Activated CD4-positive, CD25-positive, alpha-beta regulatory T cell treated with anti-CD3 and anti-CD28 coated beads, Interleukin-2, amount 50 U/mL, for 16 hours (primary cell): ENCODE measurements around the gene TNNI3K.

ENCODE experiments used
- DNase-seq: peaks from one replicate; pipeline ENCODE4 v3.0.0-alpha.2; 2020; ENCODE audit warnings: low read depth, low spot score

The TNNI3K gene

DNA sequence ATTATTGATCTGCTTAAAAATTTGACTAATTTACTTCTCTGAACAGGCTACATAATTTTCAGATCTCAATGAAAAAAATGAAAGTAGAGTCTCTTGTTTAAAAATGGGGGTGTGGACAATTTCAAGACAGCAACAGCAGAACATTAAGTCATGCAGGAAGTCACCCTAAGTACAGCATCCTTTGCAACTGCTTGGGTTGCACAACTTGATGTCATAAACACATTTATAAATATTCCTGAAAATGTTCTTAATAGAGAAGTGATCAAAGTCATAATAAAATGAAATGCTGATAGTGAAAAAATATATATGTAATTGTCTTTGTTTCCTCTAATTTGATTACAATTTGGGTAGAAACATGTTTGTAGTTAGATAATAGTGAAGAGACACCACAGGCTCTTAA, 79.3 kb downstream of the TNNI3K start:
- DNase-seq = no peak

DNA sequence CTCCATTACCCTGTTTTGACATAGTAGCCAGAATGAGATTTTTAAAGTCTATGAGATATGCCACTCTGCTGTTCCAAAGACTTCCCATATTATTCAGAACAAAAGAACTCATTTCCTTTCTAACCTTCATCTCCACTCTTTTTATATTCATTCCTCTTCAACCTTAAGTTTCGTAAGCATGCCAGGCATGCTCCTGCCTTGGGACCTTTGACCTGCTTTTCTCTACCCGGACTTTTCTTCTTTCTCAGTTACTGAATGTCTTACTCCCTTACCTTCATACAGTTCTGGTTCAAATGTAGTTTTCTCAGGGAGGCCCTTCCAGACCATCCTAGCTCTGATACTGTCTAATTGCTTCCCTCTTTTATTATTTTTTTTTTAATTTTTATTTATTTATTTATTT, 81.1 kb downstream of the TNNI3K start:
- no peak for DNase-seq

DNA sequence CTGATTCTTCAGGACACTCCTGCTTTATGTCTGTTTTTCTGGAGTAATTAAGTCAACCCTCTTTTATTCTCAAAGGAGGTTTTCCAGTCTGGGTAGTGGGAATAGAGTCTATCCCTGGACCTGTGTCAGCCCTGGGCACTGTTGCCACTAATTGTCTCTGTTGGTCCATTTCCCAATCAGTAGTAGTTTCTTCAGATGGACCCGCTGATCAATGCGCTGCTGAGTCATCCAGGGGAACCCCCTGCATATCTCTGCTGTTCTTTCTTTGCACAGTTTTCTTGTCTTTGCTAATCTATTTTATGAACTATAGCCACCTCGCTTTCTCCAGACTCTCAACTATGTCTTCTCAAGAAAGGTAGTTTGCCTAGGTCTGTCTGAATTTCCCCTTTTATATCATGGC, 82.5 kb downstream of the TNNI3K start:
- no peak for DNase-seq

DNA sequence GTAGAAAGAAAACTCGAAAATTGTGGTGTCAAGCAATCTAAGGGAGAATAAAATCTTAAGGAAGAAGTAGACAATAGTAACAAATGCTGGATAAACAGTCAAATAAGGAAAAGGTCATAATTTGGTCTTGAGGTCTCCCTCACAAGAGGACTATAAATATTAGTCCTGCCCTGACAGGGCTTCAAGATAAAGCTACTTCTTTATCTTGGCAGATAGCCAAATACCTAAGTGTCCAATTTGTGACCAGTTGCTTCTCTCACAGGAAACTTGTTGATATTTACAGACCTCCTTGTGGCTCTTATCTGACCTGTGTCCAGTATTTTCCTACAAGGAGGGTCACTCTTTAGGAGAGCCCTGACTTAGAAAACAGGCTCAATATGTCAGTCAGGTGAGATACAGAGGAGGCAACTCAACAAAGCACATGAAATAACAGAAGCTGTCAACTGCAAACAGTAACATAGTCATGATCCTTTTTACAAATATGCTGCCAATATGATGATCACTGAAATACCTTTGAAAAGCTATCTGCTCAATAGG, 88.8 kb downstream of the TNNI3K start:
- no peak for DNase-seq

DNA sequence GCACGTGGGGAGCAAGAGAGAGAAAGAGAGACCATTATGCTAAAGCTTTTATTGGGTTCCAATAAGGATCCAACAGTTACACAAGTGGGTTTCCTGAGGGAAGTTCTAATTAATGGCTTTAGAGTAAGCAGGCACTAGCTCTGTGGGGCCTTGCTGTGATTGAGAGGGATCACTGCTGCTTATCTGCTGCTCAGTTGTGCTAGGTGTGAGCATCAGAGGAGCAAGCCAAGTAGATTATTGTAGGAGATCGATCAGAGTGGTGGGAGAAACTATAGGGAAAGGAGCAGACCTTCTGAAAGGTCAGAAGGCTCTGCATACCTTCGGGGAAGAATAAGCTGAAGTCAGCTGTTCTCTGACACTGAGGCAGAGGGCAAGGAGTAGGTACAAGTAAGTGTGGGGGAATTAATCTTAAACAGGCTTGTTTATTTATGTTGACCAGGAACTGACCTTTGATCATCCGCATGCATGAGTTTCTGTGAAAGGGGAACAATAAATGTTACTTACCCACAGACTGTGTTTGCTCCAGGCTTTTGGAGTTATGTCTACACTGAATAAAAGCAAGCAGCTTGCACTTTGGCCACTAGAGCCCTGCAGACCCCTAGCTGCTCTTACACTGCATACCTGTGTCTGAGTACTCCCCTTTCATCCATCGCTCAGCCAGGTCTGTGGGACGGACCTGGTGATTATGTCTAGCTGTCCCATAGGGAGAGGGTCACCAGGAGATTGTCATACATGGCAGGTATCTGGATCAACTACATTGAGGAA, 89.7 kb downstream of the TNNI3K start:
- DNase-seq = no peak

DNA sequence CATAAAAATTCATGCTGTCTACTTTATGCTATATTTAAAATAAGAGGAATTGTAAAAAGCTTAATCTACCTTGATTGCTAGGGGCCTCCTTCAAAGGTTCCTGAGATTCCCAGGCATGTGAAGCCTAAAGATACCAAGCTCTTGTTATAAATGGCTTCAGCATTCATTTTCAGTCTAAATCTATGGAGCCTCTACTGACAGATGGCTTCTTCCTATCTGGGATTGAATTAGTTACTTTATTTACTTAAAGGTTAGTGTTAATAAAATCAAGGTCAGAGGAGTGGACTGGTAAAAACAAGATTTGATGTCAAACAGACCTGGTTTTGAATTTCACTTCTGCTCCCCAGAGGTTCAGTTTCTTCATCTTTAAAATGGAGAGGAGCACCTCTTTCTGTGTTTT, 93.7 kb downstream of the TNNI3K start:
- no peak for DNase-seq

DNA sequence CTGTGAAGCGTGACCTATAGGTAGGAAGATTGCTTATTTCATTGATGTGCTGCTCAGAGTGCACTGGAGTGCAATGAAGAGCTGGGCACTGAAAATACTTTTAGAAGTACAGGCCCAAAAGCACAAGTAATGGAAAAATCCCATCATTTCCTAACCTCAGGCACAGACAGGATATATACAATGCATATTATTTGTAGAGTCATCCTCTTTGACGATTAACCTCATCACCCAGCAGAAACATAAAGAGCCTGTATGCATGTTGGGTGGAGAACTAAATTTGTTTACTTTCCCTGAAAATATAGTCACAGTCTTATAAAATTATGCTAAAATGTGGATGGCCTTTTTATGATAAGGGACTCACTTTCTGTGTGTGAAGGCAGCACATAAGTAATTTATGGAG, 98.1 kb downstream of the TNNI3K start:
- DNase-seq = no peak

DNA sequence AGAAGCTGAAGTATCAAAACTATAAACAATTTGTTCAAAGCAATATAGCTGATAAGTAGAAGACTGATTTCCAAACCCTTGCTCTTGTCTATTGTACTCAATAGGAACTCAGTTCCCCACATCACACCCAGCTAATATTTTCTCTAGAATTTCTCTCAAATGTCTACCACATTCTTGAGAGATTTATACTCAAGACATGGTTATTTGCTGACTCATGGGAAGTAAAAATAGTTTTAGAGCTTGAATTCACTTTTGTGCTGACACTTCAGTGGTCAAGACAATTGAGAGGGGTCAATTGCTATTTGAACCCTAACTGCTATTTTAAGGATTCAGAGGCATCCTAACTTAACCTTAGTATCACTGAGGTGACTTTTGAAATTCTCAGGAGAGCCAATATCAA, 99.0 kb downstream of the TNNI3K start:
- DNase-seq = no peak

DNA sequence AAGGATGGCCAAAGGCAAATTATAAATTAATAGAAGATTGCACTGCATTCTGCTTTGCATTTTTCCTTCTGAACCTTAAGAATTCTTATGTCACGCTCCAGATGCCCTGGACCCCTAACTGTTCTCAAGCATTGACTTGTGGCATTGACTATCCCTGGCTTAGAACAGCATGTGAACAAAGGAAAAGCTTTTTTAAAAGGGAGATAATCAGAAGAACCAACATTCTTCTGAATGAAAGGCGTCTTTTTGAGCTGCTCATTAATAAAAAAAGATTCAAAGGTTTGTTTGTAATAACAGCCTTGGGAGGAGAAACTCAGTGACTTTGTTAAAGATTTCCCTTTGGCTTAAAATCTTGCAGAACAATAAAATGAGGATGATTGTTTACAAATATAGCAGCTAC, 105.5 kb downstream of the TNNI3K start:
- DNase-seq = no peak

DNA sequence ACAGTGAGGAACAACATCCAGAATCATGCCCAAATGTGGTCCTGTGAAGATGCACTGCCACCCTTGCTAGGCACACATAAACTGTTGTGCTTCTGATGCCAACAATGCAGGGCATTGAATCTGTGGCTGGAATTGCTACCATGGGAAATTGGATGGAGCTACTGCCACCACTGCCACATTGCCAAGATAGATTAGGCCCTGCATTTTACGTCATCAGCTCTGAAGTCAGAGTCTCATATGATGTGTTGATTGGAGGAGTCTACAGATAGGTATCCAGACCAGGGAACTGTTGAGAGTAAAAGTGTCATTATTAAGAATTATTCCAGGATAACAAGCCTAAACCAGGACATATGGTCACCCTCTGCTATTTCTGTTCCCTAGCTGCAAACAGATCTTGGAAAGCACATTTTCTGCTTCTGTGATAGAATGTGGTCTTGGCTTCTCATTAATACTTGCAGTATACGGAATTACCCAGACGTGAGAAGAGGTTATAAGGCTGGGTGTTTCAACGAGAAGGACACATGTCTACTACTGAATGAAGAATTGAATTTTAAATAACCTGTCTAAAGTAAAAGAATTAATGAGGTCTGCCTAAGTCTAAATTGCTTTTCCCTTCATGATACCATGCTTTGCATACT, 106.6 kb downstream of the TNNI3K start:
- no peak for DNase-seq

DNA sequence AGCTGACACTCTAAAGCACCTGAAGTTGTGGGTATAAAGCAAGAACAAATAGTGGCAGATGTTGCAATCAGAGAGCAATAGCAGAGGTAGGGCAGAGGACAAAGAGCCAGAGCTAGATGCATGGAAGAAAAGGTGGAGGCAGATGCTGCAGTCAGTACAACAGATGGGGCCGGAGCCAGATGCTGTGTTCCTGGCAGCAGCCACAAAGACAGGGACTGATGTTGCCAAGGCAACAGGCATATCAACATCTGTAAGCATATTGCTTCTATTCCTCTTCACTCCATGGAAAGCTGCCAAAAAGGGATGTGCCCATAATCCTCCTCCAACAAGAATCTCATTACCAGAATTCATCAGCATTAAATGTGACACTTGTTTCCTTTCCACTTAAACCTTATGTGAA, 108.0 kb downstream of the TNNI3K start:
- DNase-seq = no peak

DNA sequence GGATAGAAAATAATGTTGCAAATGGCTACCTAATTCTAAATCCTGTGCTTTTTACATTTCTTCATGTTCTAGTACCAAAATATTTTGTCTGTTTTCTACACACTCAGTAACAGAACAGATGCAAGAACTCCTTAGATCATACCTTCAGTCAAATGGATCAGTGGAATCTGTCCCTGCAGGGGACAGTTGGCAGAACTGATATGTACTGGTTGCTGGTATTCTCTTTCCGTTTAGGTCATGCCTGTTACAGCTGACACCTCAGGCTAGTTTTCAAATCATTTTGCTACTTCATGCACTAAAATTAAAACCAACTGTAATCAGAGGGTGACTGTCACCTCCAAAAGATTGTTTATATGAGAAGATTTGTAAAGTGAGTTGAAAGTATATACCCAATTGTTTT, 109.2 kb downstream of the TNNI3K start:
- DNase-seq = no peak

DNA sequence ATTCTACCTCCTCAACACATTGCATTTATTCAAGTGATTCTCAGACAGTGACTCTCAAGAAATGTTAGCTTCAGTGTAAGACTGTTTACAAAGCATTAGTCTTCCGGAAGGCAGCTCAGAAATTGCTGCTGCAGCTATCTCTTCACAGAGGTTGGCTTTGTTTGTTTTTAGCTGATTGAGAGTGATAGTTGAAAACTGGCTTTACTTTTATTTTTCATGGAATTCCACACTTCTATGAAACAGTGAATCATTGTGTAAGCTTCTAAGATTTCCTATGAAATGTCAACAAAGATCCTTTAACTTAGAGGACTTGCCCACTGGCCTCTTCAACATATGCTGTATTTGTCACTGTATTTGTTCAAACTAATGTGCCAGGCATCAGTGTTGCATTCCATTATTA, 121.3 kb downstream of the TNNI3K start:
- DNase-seq = no peak

DNA sequence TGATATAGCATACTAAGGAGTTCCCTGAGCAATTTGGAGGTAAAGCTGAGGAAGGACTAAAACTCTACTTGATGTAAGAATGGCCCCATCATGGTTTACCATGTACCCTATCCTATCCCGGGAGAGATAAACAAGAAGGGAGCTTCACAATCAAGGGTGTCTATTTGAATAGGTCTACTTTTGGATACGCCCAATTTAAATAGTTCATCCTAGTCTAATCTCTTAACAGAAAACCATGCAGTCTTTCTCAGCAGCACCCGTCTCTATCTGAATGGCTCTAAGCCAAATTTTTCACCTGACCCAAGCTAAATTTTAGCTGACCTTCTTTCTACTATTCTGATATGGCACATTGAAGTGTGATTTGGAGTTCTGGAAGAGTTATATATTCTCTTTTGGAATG, 122.0 kb downstream of the TNNI3K start:
- no peak for DNase-seq

DNA sequence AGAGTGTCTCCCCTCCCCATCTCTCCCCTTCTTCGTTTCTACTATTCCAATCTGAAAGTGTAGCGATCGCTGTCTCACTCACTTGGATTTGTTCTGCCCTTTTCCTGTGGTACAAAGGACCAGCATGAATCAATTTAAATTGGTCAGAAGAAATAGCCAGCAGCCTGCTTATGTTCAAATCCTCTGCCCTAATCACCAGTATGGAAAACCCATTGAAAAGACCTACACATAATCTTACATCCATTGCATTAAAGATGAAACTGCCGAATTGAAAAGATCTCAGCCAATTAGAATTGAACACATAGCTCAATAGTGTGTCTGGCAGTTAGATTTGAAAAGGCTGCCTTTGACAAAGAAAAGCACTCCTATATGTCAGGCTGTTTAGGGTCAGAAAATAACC, 122.6 kb downstream of the TNNI3K start:
- no peak for DNase-seq

DNA sequence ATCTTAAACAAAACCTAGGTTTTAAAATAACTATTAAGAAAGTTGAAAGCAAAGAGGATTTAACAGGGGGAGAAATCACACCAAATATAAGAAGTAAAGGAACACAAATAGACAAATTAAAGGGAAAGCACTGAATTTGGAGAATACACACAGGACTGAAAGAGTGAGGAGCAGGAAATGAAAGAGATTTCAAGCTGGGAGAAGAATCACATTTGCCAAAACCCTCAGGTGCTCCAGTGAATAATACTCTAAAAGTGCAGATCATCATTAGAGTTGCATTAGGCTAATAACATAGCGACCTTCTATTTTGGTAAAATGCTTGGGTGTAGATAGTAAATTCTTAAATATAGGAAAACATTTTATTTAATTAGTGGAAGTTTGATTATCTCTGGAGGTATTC, 127.5 kb downstream of the TNNI3K start:
- no peak for DNase-seq

DNA sequence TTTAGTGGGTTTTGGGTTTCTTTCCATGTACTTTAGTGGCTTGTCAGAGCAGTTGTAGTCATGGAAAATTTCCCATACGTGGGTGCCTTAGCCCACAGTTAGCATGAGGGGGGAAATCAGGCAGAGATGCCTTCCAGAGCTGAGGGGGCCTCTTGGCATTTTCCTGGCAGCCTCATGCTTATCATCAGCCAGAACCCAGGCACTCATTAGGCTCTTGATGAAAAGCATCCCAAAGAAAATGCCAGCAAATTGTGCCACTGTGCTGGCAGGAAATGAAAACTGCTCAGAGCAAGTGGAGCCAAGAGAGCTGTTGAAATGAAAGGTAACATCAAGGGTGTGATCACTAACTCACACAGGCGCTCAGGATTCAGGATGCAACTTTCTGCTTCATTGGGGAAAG, 128.0 kb downstream of the TNNI3K start:
- no peak for DNase-seq

DNA sequence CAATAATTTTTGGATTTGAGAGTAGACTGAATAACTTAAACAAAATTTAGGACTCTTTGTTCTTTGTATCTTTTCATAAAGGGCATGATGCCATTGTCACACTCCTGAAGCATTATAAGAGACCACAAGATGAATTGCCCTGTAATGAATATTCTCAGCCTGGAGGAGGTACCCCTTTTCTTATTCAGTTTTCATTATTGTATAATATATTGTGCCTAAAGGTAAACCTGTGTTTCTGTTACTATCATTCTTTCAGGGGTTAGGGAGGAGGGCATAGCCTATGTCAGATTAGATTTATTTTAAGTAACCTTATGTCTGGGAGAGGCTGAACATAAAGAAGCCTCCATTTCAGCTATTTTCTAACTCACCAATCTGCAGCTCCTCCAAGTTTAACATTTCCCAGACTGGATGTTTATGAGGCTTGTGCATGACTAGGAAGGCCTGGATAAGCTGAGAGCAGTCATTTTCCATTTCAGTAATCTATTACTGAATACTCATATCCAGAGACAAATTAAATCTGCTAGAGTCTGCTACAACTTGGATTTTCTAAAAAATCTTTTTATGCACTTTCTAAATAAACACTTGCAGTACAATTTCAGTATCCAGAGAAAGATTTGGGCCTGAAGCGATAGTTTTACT, 132.1 kb downstream of the TNNI3K start:
- no peak for DNase-seq

DNA sequence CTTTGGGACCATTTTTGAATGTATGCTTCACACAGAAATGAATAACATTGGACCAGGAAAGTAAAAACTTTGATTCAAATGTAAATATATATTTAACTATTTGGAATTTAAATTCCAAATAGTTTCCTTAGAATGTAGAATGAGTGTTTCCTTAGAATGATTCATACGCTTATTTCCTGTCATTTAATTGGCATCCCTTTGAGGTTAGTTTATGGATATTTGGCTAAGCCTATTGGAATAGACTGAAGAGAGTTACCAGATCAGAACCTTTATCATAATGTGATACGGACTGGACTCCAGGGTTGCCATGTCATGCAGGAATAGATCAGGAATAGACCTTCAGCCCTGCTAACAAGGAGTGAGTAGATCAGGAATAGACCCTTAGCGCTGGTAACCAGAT, 133.1 kb downstream of the TNNI3K start:
- no peak for DNase-seq

DNA sequence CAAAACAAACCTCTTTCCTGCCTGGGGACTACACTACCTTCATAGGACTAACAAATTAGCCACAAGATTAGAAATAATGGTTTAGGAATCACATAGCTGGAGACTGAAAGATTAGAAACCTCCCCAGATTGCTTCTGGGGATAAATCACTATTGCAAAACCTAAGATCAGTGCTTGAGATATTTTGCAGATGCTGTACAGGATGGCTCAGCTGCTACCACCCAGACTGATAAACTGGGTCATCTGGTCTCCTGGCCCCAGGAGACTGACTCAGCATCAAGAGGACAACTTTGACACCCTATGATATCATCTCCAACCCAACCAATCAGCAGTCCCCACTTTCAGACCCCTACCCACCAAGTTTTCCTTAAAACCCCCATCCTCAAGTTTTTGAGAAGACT, 140.2 kb downstream of the TNNI3K start:
- DNase-seq = no peak

DNA sequence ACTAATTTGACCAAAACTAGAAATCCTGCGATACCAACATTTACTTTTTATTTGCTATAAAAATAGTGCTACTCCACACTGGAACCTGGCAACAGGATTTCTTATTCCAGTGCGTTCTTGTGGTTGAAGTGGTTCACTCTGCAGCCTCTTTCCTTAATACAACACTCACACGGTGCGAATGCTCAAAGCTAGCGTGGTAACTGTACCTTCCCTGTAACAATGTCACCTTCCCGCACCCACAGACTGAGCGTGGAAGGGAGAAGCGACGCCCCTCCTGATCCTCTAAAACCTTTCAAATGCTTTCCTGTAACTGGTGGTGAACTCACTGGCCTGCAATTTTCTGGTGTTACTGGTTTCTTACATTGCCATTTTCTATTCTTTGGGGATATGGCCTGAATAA, 145.1 kb downstream of the TNNI3K start:
- no peak for DNase-seq

DNA sequence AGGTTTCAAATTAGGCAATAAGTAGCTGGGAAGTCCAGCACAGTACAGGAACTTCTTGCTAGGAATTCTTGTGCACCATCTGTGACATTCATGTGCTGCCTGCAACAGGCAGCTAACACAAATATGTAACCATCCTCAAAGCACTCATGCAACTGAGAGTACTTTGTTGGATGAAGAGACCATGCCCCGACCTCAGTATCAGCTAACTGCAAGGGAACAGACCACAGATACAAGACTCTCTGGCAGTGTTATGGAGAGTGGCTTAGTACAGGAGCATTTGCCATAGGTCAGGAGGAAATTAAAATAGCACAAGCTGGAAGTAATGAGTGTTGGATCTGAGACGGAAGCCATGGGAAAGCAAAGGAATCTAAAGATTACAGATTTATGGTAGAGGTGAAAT, 153.7 kb downstream of the TNNI3K start:
- DNase-seq = no peak

DNA sequence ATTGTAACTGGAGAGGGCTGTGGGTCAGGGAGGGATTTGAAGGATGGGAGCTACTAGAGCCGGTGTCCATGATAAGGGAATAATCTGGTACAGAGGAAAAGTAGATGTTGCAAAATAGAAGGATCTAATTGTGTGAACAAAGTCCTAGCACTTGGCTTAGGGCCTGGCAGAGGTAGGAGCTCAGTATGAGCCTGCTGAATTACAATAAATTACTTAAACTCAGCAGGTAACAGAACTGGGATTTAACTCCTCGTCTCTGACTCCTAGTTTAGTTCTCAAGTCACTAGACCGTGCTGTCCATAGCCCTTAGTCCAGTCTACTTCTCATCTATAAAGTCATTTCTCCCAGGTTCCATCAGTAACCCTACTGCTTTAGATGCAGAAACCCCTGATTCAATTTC, 157.0 kb downstream of the TNNI3K start:
- no peak for DNase-seq
